ENCODE data around the gene KLK11. TPM values are rescaled to one million over a fixed set of nuclear protein-coding genes. Genes with fewer than 3 reads are reported as not detected.

Gene KLK11
- total and polyA plus RNA-seq, 5 experiments from 2014 or later: not detected

DNA sequence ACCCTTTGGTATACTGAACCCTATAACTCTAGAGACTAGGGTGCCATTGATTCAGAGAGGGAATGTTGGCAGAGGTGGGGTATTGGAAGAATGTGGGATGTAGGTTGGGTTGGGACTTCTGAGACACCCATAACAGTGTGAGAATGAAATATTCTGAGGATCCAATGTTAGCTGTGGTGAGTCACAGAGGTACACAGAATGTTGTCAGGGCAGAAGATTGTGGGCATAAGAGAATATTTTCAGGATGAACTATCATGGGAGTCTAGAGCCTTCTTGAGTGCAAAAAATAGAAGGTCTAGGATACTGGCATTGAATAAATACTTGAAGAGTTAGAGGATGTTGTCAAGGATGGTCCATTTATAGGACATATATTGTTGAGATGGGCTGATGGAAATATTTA is 29.4 kb upstream of the KLK11 start:
- no peak overlapping the region for H3K4me3 Mint-ChIP-seq
- ATAC-seq (no peak), DNase-seq (no peak)
- H3K27me3 Mint-ChIP-seq: peaks cover 22 to 48% (median 39%) of the 10 kb centered on the region in 5 donors
- H3K27ac Mint-ChIP-seq: peak overlapping the region in 1 of 10 donors; percentile 7
- POLR2A ChIA-PET: no interaction called here
- H3K36me3 Mint-ChIP-seq: peaks cover 0 to 2% (median 0%) of the 10 kb centered on the region in 3 donors
- no peaks in the 10 kb centered on the region for H3K4me1 Mint-ChIP-seq
- H3K9me3 Mint-ChIP-seq: peaks cover 0 to 2% (median 0%) of the 10 kb centered on the region in 9 donors

- POLR2A ChIA-PET: no interaction called here
- no peak for DNase-seq
- no peak for ATAC-seq
- Mint-ChIP-seq H3K27me3 (peaks cover 11 to 25% (median 21%) of the 10 kb centered on the region in 5 donors), H3K27ac (no peak overlapping the region), H3K36me3 (no peaks in the 10 kb centered on the region), H3K4me3 (no peak overlapping the region), H3K4me1 (peaks cover 0 to 3% (median 0%) of the 10 kb centered on the region in 4 donors), H3K9me3 (peaks cover 0 to 6% (median 4%) of the 10 kb centered on the region in 9 donors)
Measured at GRCh38 chr19:51047031-51047335, 20.6 kb upstream of the KLK11 start.

DNA sequence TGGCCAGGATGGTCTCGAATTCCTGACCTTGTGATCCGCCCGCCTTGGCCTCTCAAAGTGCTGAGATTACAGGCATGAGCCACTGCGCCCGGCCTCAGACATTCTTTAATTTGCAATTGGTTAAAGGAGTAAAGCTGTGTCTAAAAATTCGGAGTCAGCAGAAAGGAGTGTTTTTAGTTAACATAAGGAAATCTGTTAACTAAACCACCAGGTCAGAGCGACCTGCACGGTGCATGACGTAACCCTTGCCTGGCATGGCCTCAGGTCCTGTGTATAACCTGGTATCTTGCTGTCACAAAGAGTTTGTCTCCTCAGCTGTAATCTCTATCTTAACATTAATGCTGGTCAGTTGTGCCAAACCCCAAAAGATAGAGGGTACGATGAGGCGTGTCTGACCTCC is 17.9 kb upstream of the KLK11 start:
- POLR2A ChIA-PET: no interaction called here
- Mint-ChIP-seq H3K4me1 (peaks cover 0 to 3% (median 0%) of the 10 kb centered on the region in 4 donors), H3K27me3 (peaks cover 8 to 19% (median 17%) of the 10 kb centered on the region in 5 donors), H3K27ac (no peak overlapping the region), H3K9me3 (peaks cover 0 to 5% (median 0%) of the 10 kb centered on the region in 9 donors), H3K36me3 (no peaks in the 10 kb centered on the region), H3K4me3 (no peak overlapping the region)
- DNase-seq (no peak), ATAC-seq (no peak)

GRCh38 chr19:51043497-51043896 is 17.1 kb upstream of the KLK11 start:
- ATAC-seq (no peak), DNase-seq (no peak)
- peak overlapping the region in 1 of 10 donors; percentile 9 for H3K27ac Mint-ChIP-seq
- POLR2A ChIA-PET: no interaction called here
- H3K27me3 Mint-ChIP-seq: peaks cover 4 to 14% (median 11%) of the 10 kb centered on the region in 5 donors
- no peaks in the 10 kb centered on the region for H3K9me3 Mint-ChIP-seq
- H3K36me3 Mint-ChIP-seq: no peaks in the 10 kb centered on the region
- H3K4me1 Mint-ChIP-seq: peaks cover 0 to 3% (median 0%) of the 10 kb centered on the region in 4 donors
- no peak overlapping the region for H3K4me3 Mint-ChIP-seq

GRCh38 chr19:51040151-51040550 is 13.7 kb upstream of the KLK11 start:
- H3K9me3 Mint-ChIP-seq: no peaks in the 10 kb centered on the region
- H3K36me3 Mint-ChIP-seq: no peaks in the 10 kb centered on the region
- POLR2A ChIA-PET: interaction anchor here (0.7 kb wide), 1 partner anchor 10 kb away, joined by 5 read pairs; no protein-coding TSS in a partner anchor
- no peak for DNase-seq
- H3K4me1 Mint-ChIP-seq: peaks cover 0 to 2% (median 0%) of the 10 kb centered on the region in 4 donors
- ATAC-seq: no peak
- H3K27ac Mint-ChIP-seq: no peak overlapping the region
- no peak overlapping the region for H3K4me3 Mint-ChIP-seq
- peaks cover 2 to 7% (median 4%) of the 10 kb centered on the region in 5 donors for H3K27me3 Mint-ChIP-seq

GRCh38 chr19:51036519-51036918 is 10.1 kb upstream of the KLK11 start:
- Mint-ChIP-seq H3K9me3 (peaks cover 0 to 2% (median 0%) of the 10 kb centered on the region in 9 donors), H3K4me3 (no peak overlapping the region), H3K27ac (no peak overlapping the region), H3K27me3 (peaks cover 12 to 35% (median 19%) of the 10 kb centered on the region in 5 donors), H3K4me1 (peaks cover 0 to 2% (median 0%) of the 10 kb centered on the region in 4 donors), H3K36me3 (no peaks in the 10 kb centered on the region)
- no peak for ATAC-seq
- POLR2A ChIA-PET: no interaction called here
- DNase-seq: no peak

GRCh38 chr19:51034704-51035103 is 8.3 kb upstream of the KLK11 start, which contains the start of gene KLK12:
KLK12 (minus strand) TSS chr19:51035002; CDS start chr19:51034621, 381 bp downstream.
- Mint-ChIP-seq H3K36me3 (no peaks in the 10 kb centered on the region), H3K27me3 (peaks cover 19 to 50% (median 30%) of the 10 kb centered on the region in 5 donors), H3K4me1 (peaks cover 0 to 5% (median 0%) of the 10 kb centered on the region in 4 donors), H3K9me3 (peaks cover 0 to 2% (median 0%) of the 10 kb centered on the region in 9 donors), H3K27ac (peak within 1 kb of the TSS in 2 of 10 donors; percentile 47 to 86), H3K4me3 (no peak within 1 kb of the TSS)
- DNase-seq (no peak), ATAC-seq (no peak)
- POLR2A ChIA-PET: no interaction called here

- POLR2A ChIA-PET: no interaction called here
- peaks cover 0 to 6% (median 0%) of the 10 kb centered on the region in 4 donors for H3K4me1 Mint-ChIP-seq
- ATAC-seq (no peak), DNase-seq (no peak)
- H3K27ac Mint-ChIP-seq: peak overlapping the region in 1 of 10 donors; percentile 18
- H3K4me3 Mint-ChIP-seq: no peak overlapping the region
- H3K9me3 Mint-ChIP-seq: peaks cover 0 to 2% (median 0%) of the 10 kb centered on the region in 9 donors
- peaks cover 25 to 73% (median 36%) of the 10 kb centered on the region in 5 donors for H3K27me3 Mint-ChIP-seq
- no peaks in the 10 kb centered on the region for H3K36me3 Mint-ChIP-seq
Measured at GRCh38 chr19:51031880-51032225, 5.4 kb upstream of the KLK11 start.

- no peaks in the 10 kb centered on the region for H3K36me3 Mint-ChIP-seq
- POLR2A ChIA-PET: no interaction called here
- peak overlapping the region in 1 of 10 donors; percentile 18 for H3K27ac Mint-ChIP-seq
- peaks cover 27 to 78% (median 40%) of the 10 kb centered on the region in 5 donors for H3K27me3 Mint-ChIP-seq
- peaks cover 0 to 8% (median 0%) of the 10 kb centered on the region in 4 donors for H3K4me1 Mint-ChIP-seq
- peaks cover 0 to 2% (median 0%) of the 10 kb centered on the region in 9 donors for H3K9me3 Mint-ChIP-seq
- H3K4me3 Mint-ChIP-seq: no peak overlapping the region
- ATAC-seq: no peak
- no peak for DNase-seq
Measured at GRCh38 chr19:51031220-51031879, 4.9 kb upstream of the KLK11 start.

DNA sequence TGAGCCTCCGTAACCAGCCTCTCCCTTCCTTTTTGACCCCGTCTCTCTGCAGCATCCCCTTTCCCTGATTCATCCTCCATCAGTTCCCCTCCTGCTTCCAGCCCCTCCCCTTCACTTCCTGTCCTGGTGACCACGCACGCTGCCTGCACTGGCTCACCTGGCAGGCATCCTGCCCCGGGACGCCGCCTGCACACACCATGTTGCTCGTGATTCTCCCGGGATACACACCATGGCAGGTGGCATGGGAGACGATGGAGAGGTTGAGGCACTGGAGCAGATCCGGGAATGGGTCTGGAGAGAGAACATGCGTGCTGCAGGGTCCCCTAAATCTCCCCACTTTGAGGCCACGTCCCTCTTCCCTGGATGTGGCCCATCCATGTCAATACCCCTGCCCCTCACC is 4.2 kb upstream of the KLK11 start:
- Mint-ChIP-seq H3K9me3 (peaks cover 0 to 2% (median 0%) of the 10 kb centered on the region in 9 donors), H3K27me3 (peaks cover 27 to 81% (median 40%) of the 10 kb centered on the region in 5 donors), H3K4me1 (peaks cover 0 to 8% (median 0%) of the 10 kb centered on the region in 4 donors), H3K36me3 (no peaks in the 10 kb centered on the region), H3K4me3 (no peak overlapping the region), H3K27ac (no peak overlapping the region)
- DNase-seq (no peak), ATAC-seq (no peak)
- POLR2A ChIA-PET: no interaction called here

- Mint-ChIP-seq H3K27ac (no peak overlapping the region), H3K4me1 (peaks cover 0 to 7% (median 0%) of the 10 kb centered on the region in 4 donors), H3K4me3 (no peak overlapping the region), H3K27me3 (peaks cover 25 to 81% (median 37%) of the 10 kb centered on the region in 5 donors), H3K36me3 (no peaks in the 10 kb centered on the region), H3K9me3 (peaks cover 0 to 2% (median 0%) of the 10 kb centered on the region in 9 donors)
- POLR2A ChIA-PET: no interaction called here
- ATAC-seq (no peak), DNase-seq (no peak)
Measured at GRCh38 chr19:51029718-51030117, 3.3 kb upstream of the KLK11 start.

- POLR2A ChIA-PET: no interaction called here
- H3K27ac Mint-ChIP-seq: no peak overlapping the region
Measured at GRCh38 chr19:51027873-51028272, 1.5 kb upstream of the KLK11 start.

DNA sequence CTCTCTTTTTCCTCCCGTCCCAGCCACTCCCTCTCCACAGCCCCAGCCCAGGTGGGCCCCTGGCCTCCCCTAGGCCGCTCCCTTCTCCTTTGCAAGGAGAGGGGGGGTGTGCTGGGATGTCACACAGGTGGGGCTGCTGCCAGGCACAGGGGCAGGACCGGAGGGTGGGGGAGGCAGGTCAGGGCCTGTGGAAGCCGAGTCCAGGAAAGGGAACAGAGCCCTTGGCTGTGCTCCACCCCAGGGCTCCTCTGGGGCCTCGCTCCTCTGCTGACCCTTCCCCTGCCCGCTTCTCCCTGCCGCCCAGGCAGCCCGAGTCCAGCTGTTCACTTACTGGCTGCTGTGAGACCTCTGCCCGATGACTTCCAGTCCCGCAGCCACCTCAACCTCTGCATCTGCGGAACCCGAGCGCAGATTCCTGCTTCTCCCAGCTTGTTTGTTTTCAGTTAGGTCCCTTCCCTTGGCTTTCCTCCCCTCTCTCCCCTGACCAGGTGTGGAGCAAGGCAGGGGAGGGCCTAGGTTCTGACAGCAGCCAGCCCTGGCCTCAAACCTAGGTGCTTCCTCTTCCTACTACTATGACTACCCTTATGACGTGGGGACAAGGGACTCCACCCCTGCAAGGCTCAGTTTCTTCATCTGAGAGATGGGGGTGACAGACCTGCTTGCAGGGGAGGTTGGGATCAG is 850 bp upstream of the KLK11 start:
- no peak for ATAC-seq
- no peak overlapping the region for H3K27ac Mint-ChIP-seq
- no peak overlapping the region for H3K4me3 Mint-ChIP-seq
- peaks cover 0 to 7% (median 0%) of the 10 kb centered on the region in 4 donors for H3K4me1 Mint-ChIP-seq
- no peaks in the 10 kb centered on the region for H3K36me3 Mint-ChIP-seq
- POLR2A ChIA-PET: no interaction called here
- DNase-seq: no peak
- H3K27me3 Mint-ChIP-seq: peaks cover 25 to 89% (median 48%) of the 10 kb centered on the region in 5 donors
- H3K9me3 Mint-ChIP-seq: peaks cover 0 to 2% (median 0%) of the 10 kb centered on the region in 9 donors

More at GRCh38 chr19:51027873-51028272, 1.5 kb upstream of the KLK11 start:
- Mint-ChIP-seq H3K4me1 (peaks cover 0 to 7% (median 0%) of the 10 kb centered on the region in 4 donors), H3K9me3 (peaks cover 0 to 2% (median 0%) of the 10 kb centered on the region in 9 donors), H3K4me3 (no peak overlapping the region), H3K36me3 (no peaks in the 10 kb centered on the region), H3K27me3 (peaks cover 20 to 87% (median 43%) of the 10 kb centered on the region in 5 donors)
- DNase-seq: no peak
- no peak for ATAC-seq
